ENCODE measurements around the gene NAGLU. TPM values are rescaled to one million over a fixed set of nuclear protein-coding genes. Genes with fewer than 3 reads are reported as not detected.

Gene NAGLU
- total and polyA plus RNA-seq, 2 of the 13 experiments (the other 11 are each of a cell fraction or from before 2014, with no cell fraction given): 28.2 to 40.1 TPM

DNA sequence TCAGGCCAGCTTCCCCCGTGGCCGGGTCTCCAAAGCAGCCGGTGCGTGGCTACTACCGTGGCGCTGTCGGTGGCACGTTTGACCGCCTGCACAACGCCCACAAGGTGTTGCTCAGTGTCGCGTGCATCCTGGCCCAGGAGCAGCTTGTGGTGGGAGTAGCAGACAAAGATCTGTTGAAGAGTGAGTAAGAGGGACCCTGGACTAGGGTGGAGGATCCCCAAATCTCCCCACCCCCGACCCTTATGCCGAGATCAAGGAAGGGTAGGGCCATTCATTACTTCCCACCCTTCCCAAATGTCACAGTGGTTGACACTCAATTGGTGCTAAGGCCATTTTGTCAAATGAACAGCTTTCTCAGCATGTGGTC, 27.1 kb downstream of the NAGLU start (continued):
- TF ChIP-seq, protein P1, sequence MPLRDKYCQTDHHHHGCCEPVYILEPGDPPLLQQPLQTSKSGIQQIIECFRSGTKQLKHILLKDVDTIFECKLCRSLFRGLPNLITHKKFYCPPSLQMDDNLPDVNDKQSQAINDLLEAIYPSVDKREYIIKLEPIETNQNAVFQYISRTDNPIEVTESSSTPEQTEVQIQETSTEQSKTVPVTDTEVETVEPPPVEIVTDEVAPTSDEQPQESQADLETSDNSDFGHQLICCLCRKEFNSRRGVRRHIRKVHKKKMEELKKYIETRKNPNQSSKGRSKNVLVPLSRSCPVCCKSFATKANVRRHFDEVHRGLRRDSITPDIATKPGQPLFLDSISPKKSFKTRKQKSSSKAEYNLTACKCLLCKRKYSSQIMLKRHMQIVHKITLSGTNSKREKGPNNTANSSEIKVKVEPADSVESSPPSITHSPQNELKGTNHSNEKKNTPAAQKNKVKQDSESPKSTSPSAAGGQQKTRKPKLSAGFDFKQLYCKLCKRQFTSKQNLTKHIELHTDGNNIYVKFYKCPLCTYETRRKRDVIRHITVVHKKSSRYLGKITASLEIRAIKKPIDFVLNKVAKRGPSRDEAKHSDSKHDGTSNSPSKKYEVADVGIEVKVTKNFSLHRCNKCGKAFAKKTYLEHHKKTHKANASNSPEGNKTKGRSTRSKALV (CRISPR knock-in tag; IDR thresholded peaks at IDR 0.05): no peak
- TF ChIP-seq, protein P2, sequence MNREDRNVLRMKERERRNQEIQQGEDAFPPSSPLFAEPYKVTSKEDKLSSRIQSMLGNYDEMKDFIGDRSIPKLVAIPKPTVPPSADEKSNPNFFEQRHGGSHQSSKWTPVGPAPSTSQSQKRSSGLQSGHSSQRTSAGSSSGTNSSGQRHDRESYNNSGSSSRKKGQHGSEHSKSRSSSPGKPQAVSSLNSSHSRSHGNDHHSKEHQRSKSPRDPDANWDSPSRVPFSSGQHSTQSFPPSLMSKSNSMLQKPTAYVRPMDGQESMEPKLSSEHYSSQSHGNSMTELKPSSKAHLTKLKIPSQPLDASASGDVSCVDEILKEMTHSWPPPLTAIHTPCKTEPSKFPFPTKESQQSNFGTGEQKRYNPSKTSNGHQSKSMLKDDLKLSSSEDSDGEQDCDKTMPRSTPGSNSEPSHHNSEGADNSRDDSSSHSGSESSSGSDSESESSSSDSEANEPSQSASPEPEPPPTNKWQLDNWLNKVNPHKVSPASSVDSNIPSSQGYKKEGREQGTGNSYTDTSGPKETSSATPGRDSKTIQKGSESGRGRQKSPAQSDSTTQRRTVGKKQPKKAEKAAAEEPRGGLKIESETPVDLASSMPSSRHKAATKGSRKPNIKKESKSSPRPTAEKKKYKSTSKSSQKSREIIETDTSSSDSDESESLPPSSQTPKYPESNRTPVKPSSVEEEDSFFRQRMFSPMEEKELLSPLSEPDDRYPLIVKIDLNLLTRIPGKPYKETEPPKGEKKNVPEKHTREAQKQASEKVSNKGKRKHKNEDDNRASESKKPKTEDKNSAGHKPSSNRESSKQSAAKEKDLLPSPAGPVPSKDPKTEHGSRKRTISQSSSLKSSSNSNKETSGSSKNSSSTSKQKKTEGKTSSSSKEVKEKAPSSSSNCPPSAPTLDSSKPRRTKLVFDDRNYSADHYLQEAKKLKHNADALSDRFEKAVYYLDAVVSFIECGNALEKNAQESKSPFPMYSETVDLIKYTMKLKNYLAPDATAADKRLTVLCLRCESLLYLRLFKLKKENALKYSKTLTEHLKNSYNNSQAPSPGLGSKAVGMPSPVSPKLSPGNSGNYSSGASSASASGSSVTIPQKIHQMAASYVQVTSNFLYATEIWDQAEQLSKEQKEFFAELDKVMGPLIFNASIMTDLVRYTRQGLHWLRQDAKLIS (CRISPR knock-in tag; IDR thresholded peaks at IDR 0.05): no peak
- TF ChIP-seq, protein P3, sequence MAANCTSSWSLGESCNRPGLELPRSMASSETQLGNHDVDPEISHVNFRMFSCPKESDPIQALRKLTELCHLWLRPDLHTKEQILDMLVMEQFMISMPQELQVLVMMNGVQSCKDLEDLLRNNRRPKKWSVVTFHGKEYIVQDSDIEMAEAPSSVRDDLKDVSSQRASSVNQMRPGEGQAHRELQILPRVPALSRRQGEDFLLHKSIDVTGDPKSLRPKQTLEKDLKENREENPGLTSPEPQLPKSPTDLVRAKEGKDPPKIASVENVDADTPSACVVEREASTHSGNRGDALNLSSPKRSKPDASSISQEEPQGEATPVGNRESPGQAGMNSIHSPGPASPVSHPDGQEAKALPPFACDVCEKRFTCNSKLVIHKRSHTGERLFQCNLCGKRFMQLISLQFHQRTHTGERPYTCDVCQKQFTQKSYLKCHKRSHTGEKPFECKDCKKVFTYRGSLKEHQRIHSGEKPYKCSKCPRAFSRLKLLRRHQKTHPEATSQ (CRISPR knock-in tag; IDR thresholded peaks at IDR 0.05; ENCODE audit: borderline replicate concordance): no peak
- TF ChIP-seq ZFP37 (CRISPR knock-in tag; IDR thresholded peaks at IDR 0.05; ENCODE audit: borderline replicate concordance): 0 out of 2 replicates have a peak, but pooled peaks have one; percentile 47
- TF ChIP-seq, protein P4, sequence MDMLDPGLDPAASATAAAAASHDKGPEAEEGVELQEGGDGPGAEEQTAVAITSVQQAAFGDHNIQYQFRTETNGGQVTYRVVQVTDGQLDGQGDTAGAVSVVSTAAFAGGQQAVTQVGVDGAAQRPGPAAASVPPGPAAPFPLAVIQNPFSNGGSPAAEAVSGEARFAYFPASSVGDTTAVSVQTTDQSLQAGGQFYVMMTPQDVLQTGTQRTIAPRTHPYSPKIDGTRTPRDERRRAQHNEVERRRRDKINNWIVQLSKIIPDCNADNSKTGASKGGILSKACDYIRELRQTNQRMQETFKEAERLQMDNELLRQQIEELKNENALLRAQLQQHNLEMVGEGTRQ (IDR thresholded peaks at IDR 0.05; ENCODE audit: low read depth, low read length): 0 out of 2 replicates have a peak, but pooled peaks have one; percentile 7
- TF ChIP-seq, protein P4 (CRISPR knock-in tag; IDR thresholded peaks at IDR 0.05; ENCODE audit: borderline replicate concordance): no peak
- no peak for TF ChIP-seq HCFC1 (IDR thresholded peaks at IDR 0.05; ENCODE audit: low read depth, low read length)
- TF ChIP-seq, protein P5, sequence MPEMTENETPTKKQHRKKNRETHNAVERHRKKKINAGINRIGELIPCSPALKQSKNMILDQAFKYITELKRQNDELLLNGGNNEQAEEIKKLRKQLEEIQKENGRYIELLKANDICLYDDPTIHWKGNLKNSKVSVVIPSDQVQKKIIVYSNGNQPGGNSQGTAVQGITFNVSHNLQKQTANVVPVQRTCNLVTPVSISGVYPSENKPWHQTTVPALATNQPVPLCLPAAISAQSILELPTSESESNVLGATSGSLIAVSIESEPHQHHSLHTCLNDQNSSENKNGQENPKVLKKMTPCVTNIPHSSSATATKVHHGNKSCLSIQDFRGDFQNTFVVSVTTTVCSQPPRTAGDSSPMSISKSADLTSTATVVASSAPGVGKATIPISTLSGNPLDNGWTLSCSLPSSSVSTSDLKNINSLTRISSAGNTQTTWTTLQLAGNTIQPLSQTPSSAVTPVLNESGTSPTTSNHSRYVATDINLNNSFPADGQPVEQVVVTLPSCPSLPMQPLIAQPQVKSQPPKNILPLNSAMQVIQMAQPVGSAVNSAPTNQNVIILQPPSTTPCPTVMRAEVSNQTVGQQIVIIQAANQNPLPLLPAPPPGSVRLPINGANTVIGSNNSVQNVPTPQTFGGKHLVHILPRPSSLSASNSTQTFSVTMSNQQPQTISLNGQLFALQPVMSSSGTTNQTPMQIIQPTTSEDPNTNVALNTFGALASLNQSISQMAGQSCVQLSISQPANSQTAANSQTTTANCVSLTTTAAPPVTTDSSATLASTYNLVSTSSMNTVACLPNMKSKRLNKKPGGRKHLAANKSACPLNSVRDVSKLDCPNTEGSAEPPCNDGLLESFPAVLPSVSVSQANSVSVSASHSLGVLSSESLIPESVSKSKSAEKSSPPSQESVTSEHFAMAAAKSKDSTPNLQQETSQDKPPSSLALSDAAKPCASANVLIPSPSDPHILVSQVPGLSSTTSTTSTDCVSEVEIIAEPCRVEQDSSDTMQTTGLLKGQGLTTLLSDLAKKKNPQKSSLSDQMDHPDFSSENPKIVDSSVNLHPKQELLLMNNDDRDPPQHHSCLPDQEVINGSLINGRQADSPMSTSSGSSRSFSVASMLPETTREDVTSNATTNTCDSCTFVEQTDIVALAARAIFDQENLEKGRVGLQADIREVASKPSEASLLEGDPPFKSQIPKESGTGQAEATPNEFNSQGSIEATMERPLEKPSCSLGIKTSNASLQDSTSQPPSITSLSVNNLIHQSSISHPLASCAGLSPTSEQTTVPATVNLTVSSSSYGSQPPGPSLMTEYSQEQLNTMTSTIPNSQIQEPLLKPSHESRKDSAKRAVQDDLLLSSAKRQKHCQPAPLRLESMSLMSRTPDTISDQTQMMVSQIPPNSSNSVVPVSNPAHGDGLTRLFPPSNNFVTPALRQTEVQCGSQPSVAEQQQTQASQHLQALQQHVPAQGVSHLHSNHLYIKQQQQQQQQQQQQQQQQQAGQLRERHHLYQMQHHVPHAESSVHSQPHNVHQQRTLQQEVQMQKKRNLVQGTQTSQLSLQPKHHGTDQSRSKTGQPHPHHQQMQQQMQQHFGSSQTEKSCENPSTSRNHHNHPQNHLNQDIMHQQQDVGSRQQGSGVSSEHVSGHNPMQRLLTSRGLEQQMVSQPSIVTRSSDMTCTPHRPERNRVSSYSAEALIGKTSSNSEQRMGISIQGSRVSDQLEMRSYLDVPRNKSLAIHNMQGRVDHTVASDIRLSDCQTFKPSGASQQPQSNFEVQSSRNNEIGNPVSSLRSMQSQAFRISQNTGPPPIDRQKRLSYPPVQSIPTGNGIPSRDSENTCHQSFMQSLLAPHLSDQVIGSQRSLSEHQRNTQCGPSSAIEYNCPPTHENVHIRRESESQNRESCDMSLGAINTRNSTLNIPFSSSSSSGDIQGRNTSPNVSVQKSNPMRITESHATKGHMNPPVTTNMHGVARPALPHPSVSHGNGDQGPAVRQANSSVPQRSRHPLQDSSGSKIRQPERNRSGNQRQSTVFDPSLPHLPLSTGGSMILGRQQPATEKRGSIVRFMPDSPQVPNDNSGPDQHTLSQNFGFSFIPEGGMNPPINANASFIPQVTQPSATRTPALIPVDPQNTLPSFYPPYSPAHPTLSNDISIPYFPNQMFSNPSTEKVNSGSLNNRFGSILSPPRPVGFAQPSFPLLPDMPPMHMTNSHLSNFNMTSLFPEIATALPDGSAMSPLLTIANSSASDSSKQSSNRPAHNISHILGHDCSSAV (CRISPR knock-in tag; IDR thresholded peaks at IDR 0.05; ENCODE audit: borderline replicate concordance): no peak
- no peak for TF ChIP-seq CHCHD3 (CRISPR knock-in tag; IDR thresholded peaks at IDR 0.05)

Data from HepG2 (cell line).